ENCODE measurements around the gene FAM163A. TPM values are rescaled to one million over a fixed set of nuclear protein-coding genes. Genes with fewer than 3 reads are reported as not detected.

FAM163A gene
- total and polyA plus RNA-seq, 2 donors from 2014 or later = not detected

DNA sequence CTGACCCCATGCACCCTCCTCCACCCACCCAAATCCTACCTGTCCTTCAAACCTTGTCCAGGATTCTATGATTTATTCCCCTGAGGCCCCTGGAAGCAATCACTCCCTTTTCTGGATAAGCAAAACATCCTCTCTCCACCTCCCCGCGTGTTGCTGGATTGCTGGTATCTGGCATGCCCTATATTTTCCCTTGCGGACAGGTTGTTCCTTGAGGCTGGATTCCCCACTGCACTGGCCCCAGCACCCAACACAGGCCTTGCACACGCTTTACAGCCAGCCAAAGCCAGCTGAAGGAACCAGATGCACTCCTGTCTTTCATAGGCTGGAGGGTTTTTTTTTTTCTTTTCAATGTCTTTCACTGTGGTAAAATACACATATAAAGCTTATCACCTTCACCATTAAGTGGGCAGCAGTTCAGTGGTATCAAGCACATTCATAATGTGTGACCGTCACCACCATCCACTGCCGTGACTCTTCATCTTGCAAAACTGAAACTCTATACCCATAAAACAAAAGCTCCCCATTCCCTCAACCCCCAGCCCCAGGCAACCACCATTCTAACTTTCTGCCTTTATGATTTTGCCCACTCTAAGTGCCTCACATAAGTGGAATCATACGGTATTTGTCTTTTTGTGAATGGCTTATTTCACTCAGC lies 83.7 kb downstream of the FAM163A start:
- Histone ChIP-seq H3K4me1 (ENCODE audit: control insufficient read depth in 2 of 3, insufficient read depth in 2 of 3, low read depth in 1 of 3, low read length in 3 of 3) (no peaks in the 10 kb centered on the region), H3K36me3 (ENCODE audit: control insufficient read depth in 2 of 3, insufficient read depth in 3 of 3, low read length in 3 of 3) (no peaks in the 10 kb centered on the region), H3K4me3 (ENCODE audit: low read length in 3 of 3) (no peak overlapping the region), H3K27ac (ENCODE audit: low read depth in 2 of 2, low read length in 2 of 2) (no peak overlapping the region), H3K9ac (ENCODE audit: low read length in 3 of 3) (no peak overlapping the region), H3K9me3 (ENCODE audit: control insufficient read depth in 2 of 3, insufficient read depth in 1 of 3, low read length in 3 of 3) (no peaks in the 10 kb centered on the region), H3K27me3 (ENCODE audit: control insufficient read depth, insufficient read depth, low read length) (no peaks in the 10 kb centered on the region)
- no peak for DNase-seq
- intact Hi-C loops (cut with DNase I) = no loop called here
- TF ChIP-seq, protein P1, sequence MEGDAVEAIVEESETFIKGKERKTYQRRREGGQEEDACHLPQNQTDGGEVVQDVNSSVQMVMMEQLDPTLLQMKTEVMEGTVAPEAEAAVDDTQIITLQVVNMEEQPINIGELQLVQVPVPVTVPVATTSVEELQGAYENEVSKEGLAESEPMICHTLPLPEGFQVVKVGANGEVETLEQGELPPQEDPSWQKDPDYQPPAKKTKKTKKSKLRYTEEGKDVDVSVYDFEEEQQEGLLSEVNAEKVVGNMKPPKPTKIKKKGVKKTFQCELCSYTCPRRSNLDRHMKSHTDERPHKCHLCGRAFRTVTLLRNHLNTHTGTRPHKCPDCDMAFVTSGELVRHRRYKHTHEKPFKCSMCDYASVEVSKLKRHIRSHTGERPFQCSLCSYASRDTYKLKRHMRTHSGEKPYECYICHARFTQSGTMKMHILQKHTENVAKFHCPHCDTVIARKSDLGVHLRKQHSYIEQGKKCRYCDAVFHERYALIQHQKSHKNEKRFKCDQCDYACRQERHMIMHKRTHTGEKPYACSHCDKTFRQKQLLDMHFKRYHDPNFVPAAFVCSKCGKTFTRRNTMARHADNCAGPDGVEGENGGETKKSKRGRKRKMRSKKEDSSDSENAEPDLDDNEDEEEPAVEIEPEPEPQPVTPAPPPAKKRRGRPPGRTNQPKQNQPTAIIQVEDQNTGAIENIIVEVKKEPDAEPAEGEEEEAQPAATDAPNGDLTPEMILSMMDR (IDR thresholded peaks at IDR 0.05; ENCODE audit: borderline replicate concordance, extremely low read depth, insufficient read depth) = no peak
- no peak for FAIRE-seq

- no peaks in the 10 kb centered on the region for H3K36me3 ChIP-seq (ENCODE audit: control insufficient read depth in 2 of 3, insufficient read depth in 3 of 3, low read length in 3 of 3)
- TF ChIP-seq, protein P1 (IDR thresholded peaks at IDR 0.05; ENCODE audit: borderline replicate concordance, extremely low read depth, insufficient read depth) = no peak
- no peak overlapping the region for H3K27ac ChIP-seq (ENCODE audit: low read depth in 2 of 2, low read length in 2 of 2)
- intact Hi-C loops (cut with DNase I) = no loop called here
- no peaks in the 10 kb centered on the region for H3K27me3 ChIP-seq (ENCODE audit: control insufficient read depth, insufficient read depth, low read length)
- H3K9ac ChIP-seq (ENCODE audit: low read length in 3 of 3) = no peak overlapping the region
- H3K4me1 ChIP-seq (ENCODE audit: control insufficient read depth in 2 of 3, insufficient read depth in 2 of 3, low read depth in 1 of 3, low read length in 3 of 3) = no peaks in the 10 kb centered on the region
- H3K4me3 ChIP-seq (ENCODE audit: low read length in 3 of 3) = no peak overlapping the region
- no peaks in the 10 kb centered on the region for H3K9me3 ChIP-seq (ENCODE audit: control insufficient read depth in 2 of 3, insufficient read depth in 1 of 3, low read length in 3 of 3)
- DNase-seq (no peak), FAIRE-seq (no peak)
Observed at GRCh38 chr1:179828554-179829110, 85.5 kb downstream of the FAM163A start.

GRCh38 chr1:179831225-179831624 lies 88.1 kb downstream of the FAM163A start:
- no peaks in the 10 kb centered on the region for H3K27me3 ChIP-seq (ENCODE audit: control insufficient read depth, insufficient read depth, low read length)
- H3K9ac ChIP-seq (ENCODE audit: low read length in 3 of 3) = no peak overlapping the region
- no peak overlapping the region for H3K4me3 ChIP-seq (ENCODE audit: low read length in 3 of 3)
- no peaks in the 10 kb centered on the region for H3K36me3 ChIP-seq (ENCODE audit: control insufficient read depth in 2 of 3, insufficient read depth in 3 of 3, low read length in 3 of 3)
- TF ChIP-seq, protein P1 (IDR thresholded peaks at IDR 0.05; ENCODE audit: borderline replicate concordance, extremely low read depth, insufficient read depth) = no peak
- no peak overlapping the region for H3K27ac ChIP-seq (ENCODE audit: low read depth in 2 of 2, low read length in 2 of 2)
- no peak for FAIRE-seq
- no peaks in the 10 kb centered on the region for H3K4me1 ChIP-seq (ENCODE audit: control insufficient read depth in 2 of 3, insufficient read depth in 2 of 3, low read depth in 1 of 3, low read length in 3 of 3)
- no peaks in the 10 kb centered on the region for H3K9me3 ChIP-seq (ENCODE audit: control insufficient read depth in 2 of 3, insufficient read depth in 1 of 3, low read length in 3 of 3)
- intact Hi-C loops (cut with DNase I) = no loop called here
- DNase-seq = no peak

All from kidney (tissue), 14 donors.